Loucy (cell line): ENCODE measurements around the gene CAPN8.
A peak's percentile ranks its signal among the peaks of the same experiment; 100 is the strongest.
"Not testable (repeated sequence)": the region's sequence is repeated elsewhere in the genome, so short reads cannot be mapped to it uniquely, and the experiment has no call there.

Experiments used
- H2AFZ ChIP-seq: fragments of 200-600 bp; sonication (generic); 2 replicates; pipeline ENCODE4 v1.6.0; 2016; ENCODE audit warnings: antibody characterized with exemption, mild to moderate bottlenecking, low read length, moderate library complexity
- H3F3A ChIP-seq: fragments of 200-600 bp; 2 replicates; pipeline ENCODE4 v1.6.0; 2016; ENCODE audit warnings: antibody characterized with exemption, low read depth, mild to moderate bottlenecking
- H3K27me3 ChIP-seq: fragments of 200-600 bp; sonication (generic); 2 replicates; pipeline ENCODE4 v1.6.1; 2014; ENCODE audit warnings: low read length, mild to moderate bottlenecking; ENCODE audit not compliant: insufficient read depth, poor library complexity, severe bottlenecking
- H3K36me3 ChIP-seq: fragments of 200-600 bp; sonication (generic); 2 replicates; pipeline ENCODE4 v1.6.1; 2016; ENCODE audit warnings: low read length; ENCODE audit not compliant: insufficient read depth
- H3K4me1 ChIP-seq: fragments of 200-600 bp; sonication (generic); 2 replicates; pipeline ENCODE4 v1.5.1; 2014; ENCODE audit warnings: low read length, mild to moderate bottlenecking; ENCODE audit not compliant: insufficient read depth, poor library complexity, severe bottlenecking
- H3K4me2 ChIP-seq: fragments of 200-600 bp; sonication (generic); 2 replicates; pipeline ENCODE4 v1.6.0; 2014; ENCODE audit warnings: antibody characterized with exemption, low read length, low read depth, mild to moderate bottlenecking; ENCODE audit not compliant: poor library complexity, severe bottlenecking
- H3K4me3 ChIP-seq: fragments of 200-600 bp; sonication (generic); 2 replicates; pipeline ENCODE4 v1.5.1; 2014; ENCODE audit warnings: low read length, mild to moderate bottlenecking, mixed read lengths; ENCODE audit not compliant: poor library complexity, severe bottlenecking
- H3K79me2 ChIP-seq: fragments of 200-600 bp; sonication (generic); 2 replicates; pipeline ENCODE4 v1.6.1; 2014; ENCODE audit warnings: low read length; ENCODE audit not compliant: insufficient read depth
- H3K9ac ChIP-seq: fragments of 200-600 bp; sonication (generic); 2 replicates; pipeline ENCODE4 v1.6.0; 2014; ENCODE audit warnings: mild to moderate bottlenecking, low read depth, low read length, moderate library complexity; ENCODE audit not compliant: poor library complexity, severe bottlenecking
- H3K9me2 ChIP-seq: fragments of 200-600 bp; sonication (generic); replicated peaks from 2 replicates; pipeline ENCODE4 v1.6.1; 2016; ENCODE audit warnings: low read depth, low read length, mixed read lengths
- H3K9me3 ChIP-seq: fragments of 200-600 bp; sonication (generic); 2 replicates; pipeline ENCODE4 v1.6.1; 2014; ENCODE audit warnings: mild to moderate bottlenecking, antibody characterized with exemption, low read length, low read depth; ENCODE audit not compliant: insufficient read depth
- H4K20me1 ChIP-seq: fragments of 200-600 bp; sonication (generic); 2 replicates; pipeline ENCODE4 v1.6.0; 2014; ENCODE audit warnings: antibody characterized with exemption, low read length, mild to moderate bottlenecking; ENCODE audit not compliant: insufficient read depth, poor library complexity, severe bottlenecking
- EZH2phosphoT487 ChIP-seq: fragments of 200-600 bp; IDR thresholded peaks from 2 replicates; pipeline ENCODE4 v1.6.1; 2018; ENCODE audit warnings: antibody characterized with exemption, mild to moderate bottlenecking, moderate library complexity, borderline replicate concordance
- TF ChIP-seq, protein P1 (sequence below): fragments of 200-600 bp; sonication (generic); conservative IDR thresholded peaks from 2 replicates; pipeline ENCODE4 v1.5.1; 2014; ENCODE audit warnings: mild to moderate bottlenecking, antibody characterized with exemption, low read length

CAPN8 gene

DNA sequence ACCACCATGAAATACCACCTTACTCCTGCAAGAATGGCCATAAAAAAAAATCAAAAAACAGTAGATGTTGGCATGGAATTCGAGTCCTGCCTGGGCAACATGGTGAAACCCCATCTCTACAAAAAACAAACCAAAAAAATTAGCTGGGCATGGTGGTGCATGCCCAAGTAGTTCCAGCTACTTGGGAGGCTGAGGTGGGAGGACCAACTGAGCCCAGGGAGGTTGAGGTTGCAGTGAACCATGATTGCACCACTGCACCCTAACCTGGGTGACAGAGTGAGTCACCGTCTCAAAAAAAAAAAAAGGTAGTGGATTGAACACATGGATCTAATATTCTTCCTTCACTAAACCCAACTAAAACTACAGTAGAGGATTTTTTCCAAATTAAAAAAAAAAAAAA, 146.4 kb downstream of the CAPN8 start:
- no peak for TF ChIP-seq EZH2phosphoT487
- TF ChIP-seq, protein P1, sequence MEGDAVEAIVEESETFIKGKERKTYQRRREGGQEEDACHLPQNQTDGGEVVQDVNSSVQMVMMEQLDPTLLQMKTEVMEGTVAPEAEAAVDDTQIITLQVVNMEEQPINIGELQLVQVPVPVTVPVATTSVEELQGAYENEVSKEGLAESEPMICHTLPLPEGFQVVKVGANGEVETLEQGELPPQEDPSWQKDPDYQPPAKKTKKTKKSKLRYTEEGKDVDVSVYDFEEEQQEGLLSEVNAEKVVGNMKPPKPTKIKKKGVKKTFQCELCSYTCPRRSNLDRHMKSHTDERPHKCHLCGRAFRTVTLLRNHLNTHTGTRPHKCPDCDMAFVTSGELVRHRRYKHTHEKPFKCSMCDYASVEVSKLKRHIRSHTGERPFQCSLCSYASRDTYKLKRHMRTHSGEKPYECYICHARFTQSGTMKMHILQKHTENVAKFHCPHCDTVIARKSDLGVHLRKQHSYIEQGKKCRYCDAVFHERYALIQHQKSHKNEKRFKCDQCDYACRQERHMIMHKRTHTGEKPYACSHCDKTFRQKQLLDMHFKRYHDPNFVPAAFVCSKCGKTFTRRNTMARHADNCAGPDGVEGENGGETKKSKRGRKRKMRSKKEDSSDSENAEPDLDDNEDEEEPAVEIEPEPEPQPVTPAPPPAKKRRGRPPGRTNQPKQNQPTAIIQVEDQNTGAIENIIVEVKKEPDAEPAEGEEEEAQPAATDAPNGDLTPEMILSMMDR: no peak
- H3K4me1 ChIP-seq: peaks cover 5% of the 10 kb centered on the region

DNA sequence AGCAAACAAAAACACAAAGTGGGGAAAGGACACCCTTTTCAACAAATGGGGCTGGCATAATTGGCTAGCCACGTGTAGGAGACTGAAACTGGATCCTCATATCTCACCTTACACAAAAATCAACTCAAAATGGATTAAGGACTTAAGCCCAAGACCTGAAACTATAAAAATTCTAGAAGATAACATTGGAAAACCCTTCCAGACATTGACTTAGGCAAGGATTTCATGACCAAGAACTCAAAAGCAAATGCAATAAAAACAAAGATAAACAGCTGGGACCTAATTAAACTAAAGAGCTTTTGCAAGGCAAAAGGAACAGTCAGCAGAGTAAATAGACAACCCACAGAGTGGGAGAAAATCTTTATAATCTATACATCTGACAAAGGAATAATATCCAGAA, 146.9 kb downstream of the CAPN8 start:
- not testable (repeated sequence) for H3F3A ChIP-seq, H3K9ac ChIP-seq, H3K4me1 ChIP-seq, H4K20me1 ChIP-seq, H3K4me2 ChIP-seq, H3K79me2 ChIP-seq, H3K27me3 ChIP-seq, H3K36me3 ChIP-seq, H3K4me3 ChIP-seq, H3K9me2 ChIP-seq, H2AFZ ChIP-seq, H3K9me3 ChIP-seq

More for the DNA sequence above, 146.4 kb downstream of the CAPN8 start:
- no peak overlapping the region for H3K9ac ChIP-seq
- no peaks in the 10 kb centered on the region for H3K9me3 ChIP-seq
- no peaks in the 10 kb centered on the region for H3K36me3 ChIP-seq
- no peaks in the 10 kb centered on the region for H3K9me2 ChIP-seq
- no peaks in the 10 kb centered on the region for H3F3A ChIP-seq
- H3K79me2 ChIP-seq: no peaks in the 10 kb centered on the region
- H3K27me3 ChIP-seq: no peaks in the 10 kb centered on the region
- H3K4me2 ChIP-seq: no peak overlapping the region
- H4K20me1 ChIP-seq: no peaks in the 10 kb centered on the region
- no peak overlapping the region for H2AFZ ChIP-seq
- no peak overlapping the region for H3K4me3 ChIP-seq

DNA sequence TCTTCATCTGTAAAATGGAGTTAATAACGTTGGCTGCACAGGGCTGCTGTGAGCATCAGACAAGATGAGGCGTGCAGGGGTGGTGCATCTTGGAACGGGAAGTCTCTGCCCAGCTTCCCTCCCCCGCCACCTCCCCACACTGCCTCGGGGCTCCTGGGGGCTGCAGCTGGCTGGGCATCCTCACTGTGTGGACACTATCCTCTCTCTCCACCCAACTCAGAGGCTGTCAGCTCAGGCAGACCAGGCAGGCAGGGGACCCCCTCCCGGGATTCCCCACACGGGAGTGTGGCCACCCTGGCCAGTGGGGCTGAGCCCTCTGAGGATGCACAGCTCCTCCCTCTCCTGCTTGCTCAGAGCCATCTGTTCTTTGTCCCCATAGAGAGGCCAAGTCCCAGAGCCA, 149.6 kb downstream of the CAPN8 start:
- H3K4me1 ChIP-seq: peaks cover 5% of the 10 kb centered on the region
- no peaks in the 10 kb centered on the region for H3F3A ChIP-seq
- H3K4me2 ChIP-seq: peak overlapping the region; percentile 12
- H4K20me1 ChIP-seq: no peaks in the 10 kb centered on the region
- H3K79me2 ChIP-seq: no peaks in the 10 kb centered on the region
- no peaks in the 10 kb centered on the region for H3K9me3 ChIP-seq
- no peak for TF ChIP-seq EZH2phosphoT487
- no peak overlapping the region for H3K4me3 ChIP-seq
- H3K36me3 ChIP-seq: no peaks in the 10 kb centered on the region
- no peak overlapping the region for H3K9ac ChIP-seq
- H2AFZ ChIP-seq: no peak overlapping the region; the same call in 1 of the 2 replicates
- no peaks in the 10 kb centered on the region for H3K27me3 ChIP-seq
- no peaks in the 10 kb centered on the region for H3K9me2 ChIP-seq

DNA sequence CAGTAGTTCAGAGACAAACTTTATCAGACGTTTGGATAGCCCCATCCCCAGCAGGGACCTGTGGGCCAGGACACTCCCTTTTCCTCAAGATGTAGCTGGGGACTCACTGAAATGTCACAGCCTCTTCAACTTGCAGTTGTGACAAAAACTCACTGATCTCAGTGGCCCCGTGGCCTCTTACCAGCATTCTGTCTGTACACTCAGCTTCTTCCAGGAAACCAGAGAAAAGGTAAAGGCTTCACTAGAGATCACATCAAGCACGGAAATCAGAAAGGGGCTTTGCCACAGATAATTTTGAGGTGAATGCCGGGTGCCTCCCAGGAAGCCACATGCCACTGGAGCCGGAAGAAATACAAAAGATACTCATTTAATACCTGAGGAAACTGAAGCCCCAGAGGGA, 150.1 kb downstream of the CAPN8 start:
- Histone ChIP-seq H3F3A (no peaks in the 10 kb centered on the region), H3K4me2 (peak overlapping the region; percentile 12), H3K9me2 (no peaks in the 10 kb centered on the region), H4K20me1 (no peaks in the 10 kb centered on the region), H3K4me1 (peaks cover 5% of the 10 kb centered on the region), H3K79me2 (no peaks in the 10 kb centered on the region), H3K9me3 (no peaks in the 10 kb centered on the region), H3K36me3 (no peaks in the 10 kb centered on the region), H2AFZ (no peak overlapping the region), H3K4me3 (no peak overlapping the region), H3K27me3 (no peaks in the 10 kb centered on the region), H3K9ac (no peak overlapping the region)
- TF ChIP-seq, protein P1: no peak
- TF ChIP-seq EZH2phosphoT487: no peak
